Keratinocyte (primary cell): Measurements from ENCODE around the gene SHROOM3. TPM values are rescaled to one million over a fixed set of nuclear protein-coding genes. Genes with fewer than 3 reads are reported as not detected.

Experiments
- DNase-seq: peaks from one replicate; pipeline ENCODE4 v3.0.0-alpha.2; 2011; ENCODE audit warnings: low read depth, missing footprints, low spot score
- FAIRE-seq: peaks from 2 replicates; lab custom pipeline; 2011; peaks lifted over from hg19 to GRCh38; lab: Jason Lieb, UNC
- H2AFZ ChIP-seq: 2 replicates; pipeline ENCODE4 v1.6.0; 2012; ENCODE audit warnings: low read length, control low read depth, inconsistent platforms; ENCODE audit not compliant: control insufficient read depth
- H3K27ac ChIP-seq: 2 replicates; pipeline ENCODE4 v1.5.1; 2011; ENCODE audit warnings: low read length; ENCODE audit not compliant: control insufficient read depth, insufficient read depth
- H3K27me3 ChIP-seq: 3 replicates; pipeline ENCODE4 v1.6.0; 2011; ENCODE audit warnings: low read length; ENCODE audit not compliant: control insufficient read depth, insufficient read depth; ENCODE audit errors: extremely low read depth
- H3K36me3 ChIP-seq, 2 experiments: 2 replicates in 1 of 2; 3 replicates in 1 of 2; pipeline ENCODE4 v1.5.1; 2011; ENCODE audit warnings: low read length in 2 of 2, mild to moderate bottlenecking in 1 of 2; ENCODE audit not compliant: control insufficient read depth in 2 of 2, insufficient read depth in 2 of 2; ENCODE audit errors: extremely low read depth in 1 of 2
- H3K4me1 ChIP-seq: 3 replicates; pipeline ENCODE4 v1.5.1; 2011; ENCODE audit warnings: low read length; ENCODE audit not compliant: control insufficient read depth, insufficient read depth; ENCODE audit errors: extremely low read depth
- H3K4me2 ChIP-seq: 3 replicates; pipeline ENCODE4 v1.6.0; 2011; ENCODE audit warnings: low read depth, low read length; ENCODE audit not compliant: control insufficient read depth, insufficient read depth; ENCODE audit errors: extremely low read depth
- H3K4me3 ChIP-seq, 3 experiments: fragments of 200-600 bp in 1 of 3; sonication (generic) in 1 of 3; 2 replicates in 2 of 3; 3 replicates in 1 of 3; pipeline ENCODE4 v1.5.1; 2011 to 2016; ENCODE audit warnings: low read length in 3 of 3, mild to moderate bottlenecking in 3 of 3, control low read depth in 2 of 3, inconsistent platforms in 1 of 3, low read depth in 1 of 3, mixed read lengths in 1 of 3, mixed run types in 1 of 3, moderate library complexity in 1 of 3; ENCODE audit not compliant: control insufficient read depth in 2 of 3, insufficient read depth in 2 of 3; ENCODE audit errors: extremely low read depth in 1 of 3
- H3K79me2 ChIP-seq: 2 replicates; pipeline ENCODE4 v1.6.0; 2012; ENCODE audit warnings: low read length; ENCODE audit not compliant: control insufficient read depth, insufficient read depth
- H3K9ac ChIP-seq: 3 replicates; pipeline ENCODE4 v1.6.0; 2011; ENCODE audit warnings: low read length; ENCODE audit not compliant: control insufficient read depth, insufficient read depth; ENCODE audit errors: extremely low read depth
- H3K9me1 ChIP-seq: 3 replicates; pipeline ENCODE4 v1.6.0; 2011; ENCODE audit warnings: low read length; ENCODE audit not compliant: control insufficient read depth, insufficient read depth; ENCODE audit errors: extremely low read depth
- H3K9me3 ChIP-seq: 2 replicates; pipeline ENCODE4 v1.5.1; 2012; ENCODE audit warnings: low read depth, low read length; ENCODE audit not compliant: control insufficient read depth
- H4K20me1 ChIP-seq: 3 replicates; pipeline ENCODE4 v1.6.0; 2011; ENCODE audit warnings: low read length; ENCODE audit not compliant: control insufficient read depth, insufficient read depth; ENCODE audit errors: extremely low read depth
- CTCF ChIP-seq, 3 experiments: IDR thresholded peaks in 1 of 3; conservative IDR thresholded peaks in 1 of 3; optimal IDR thresholded peaks in 1 of 3; 2 replicates in 2 of 3; 3 replicates in 1 of 3; pipeline versions ENCODE3 to v1.5.1; 2011; ENCODE audit warnings: low read length in 3 of 3, mild to moderate bottlenecking in 3 of 3, moderate library complexity in 2 of 3, control low read depth in 1 of 3, inconsistent platforms in 1 of 3; ENCODE audit not compliant: insufficient read depth in 2 of 3; ENCODE audit errors: extremely low read depth in 1 of 3
- EZH2 ChIP-seq: IDR thresholded peaks from one replicate; pipeline ENCODE4 v1.6.1; 2012; ENCODE audit warnings: inconsistent platforms, mild to moderate bottlenecking, low read length, moderate library complexity
- dilution Hi-C: fragments of 300-500 bp; cut with MboI; formaldehyde crosslinking; loops from one replicate; pipeline ENCODE4 v1.7.0; 2020; ENCODE audit warnings: low sequenced_read_pairs; ENCODE audit not compliant: extremely low pct_ligation_motif_present
- polyA plus RNA-seq, 5 experiments: library from polyadenylated mRNA; depleted of rRNA in 3 of 5; stranded (reverse) in 3 of 5; stranded (forward) in 1 of 5; unstranded in 1 of 5; fragments of >200 nt; gene quantifications; 1 replicate in 1 of 5; 2 replicates in 3 of 5; 3 replicates in 1 of 5; pipeline versions ENCODE4 v1.2.1 to v1.2.3, GENCODE V29; 2011 to 2012; ENCODE audit warnings: missing spikeins in 2 of 5, low read depth in 1 of 5, low replicate concordance in 1 of 5

Gene SHROOM3
- polyA plus RNA-seq, 1 donor (not counting 4 experiments of a cell fraction or from before 2014, with no cell fraction given), result 4.9 TPM

GRCh38 chr4:76622126-76622525 lies 187.1 kb downstream of the SHROOM3 start:
- Histone ChIP-seq H3K4me2 (peak overlapping the region; percentile 65), H3K79me2 (no peaks in the 10 kb centered on the region), H2AFZ (no peak overlapping the region), H3K9me3 (no peaks in the 10 kb centered on the region), H3K4me3 (no peak overlapping the region), H3K4me1 (peaks cover 23% of the 10 kb centered on the region), H3K9ac (no peak overlapping the region), H4K20me1 (no peaks in the 10 kb centered on the region), H3K27me3 (no peaks in the 10 kb centered on the region), H3K36me3 (no peaks in the 10 kb centered on the region), H3K9me1 (no peaks in the 10 kb centered on the region), H3K27ac (no peak overlapping the region)
- DNase-seq (no peak), FAIRE-seq (peak; percentile 90)
- TF ChIP-seq CTCF (optimal IDR thresholded peaks at IDR 0.05 in 1 of 3, IDR thresholded peaks at IDR 0.05 in 1 of 3, conservative IDR thresholded peaks at IDR 0.05 in 1 of 3; ENCODE audit: extremely low read depth in 1 of 3, insufficient read depth in 2 of 3, low read length in 3 of 3) (no peak), EZH2 (no peak)
- dilution Hi-C loops, result no loop called here

DNA sequence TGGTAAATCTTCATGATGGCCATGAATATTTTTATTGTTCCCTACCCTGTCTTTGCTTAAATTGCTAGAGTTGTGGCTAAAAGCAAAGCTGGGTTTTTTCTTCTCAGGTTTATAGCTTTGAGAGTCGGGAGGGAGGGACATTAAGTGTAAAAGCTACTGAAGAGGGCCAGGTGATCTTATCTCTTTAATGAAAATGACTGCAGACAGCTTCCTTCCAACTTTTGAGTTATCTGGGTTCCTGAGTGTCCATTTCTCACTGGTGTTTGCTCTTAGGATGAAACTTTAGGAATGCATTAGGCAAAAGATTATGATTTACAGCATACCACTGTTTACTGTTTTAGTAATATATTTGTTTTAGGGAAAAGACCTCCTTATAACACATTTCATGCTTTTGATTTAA lies 187.7 kb downstream of the SHROOM3 start:
- no peaks in the 10 kb centered on the region for H3K79me2 ChIP-seq
- no peak overlapping the region for H3K9ac ChIP-seq
- no peaks in the 10 kb centered on the region for H3K9me3 ChIP-seq
- H3K4me2 ChIP-seq, result peak overlapping the region; percentile 65
- no peaks in the 10 kb centered on the region for H3K9me1 ChIP-seq
- TF ChIP-seq EZH2 (no peak), CTCF (optimal IDR thresholded peaks at IDR 0.05 in 1 of 3, IDR thresholded peaks at IDR 0.05 in 1 of 3, conservative IDR thresholded peaks at IDR 0.05 in 1 of 3; ENCODE audit: extremely low read depth in 1 of 3, insufficient read depth in 2 of 3, low read length in 3 of 3) (no peak)
- FAIRE-seq (peak; percentile 20), DNase-seq (no peak)
- H3K27me3 ChIP-seq, result no peaks in the 10 kb centered on the region
- no peaks in the 10 kb centered on the region for H3K36me3 ChIP-seq
- no peak overlapping the region for H3K4me3 ChIP-seq
- H3K27ac ChIP-seq, result no peak overlapping the region
- peaks cover 23% of the 10 kb centered on the region for H3K4me1 ChIP-seq
- dilution Hi-C loops, result no loop called here
- H2AFZ ChIP-seq, result no peak overlapping the region
- H4K20me1 ChIP-seq, result no peaks in the 10 kb centered on the region
